Measurements from ENCODE around the gene QRFP.

The QRFP gene

GRCh38 chr9:130897848-130898551 is 1.4 kb upstream of the QRFP start:
- Histone ChIP-seq H3K9ac (ENCODE audit: low read length) (no peak overlapping the region), H3F3A (ENCODE audit: insufficient read depth, low read length) (no peaks in the 10 kb centered on the region), H3K4me3 (ENCODE audit: low read length) (no peak overlapping the region), H2AFZ (ENCODE audit: low read length) (no peak overlapping the region), H4K20me1 (ENCODE audit: insufficient read depth, low read length) (no peaks in the 10 kb centered on the region; the same call in 1 of the 2 replicates), H3K27me3 (replicated peaks; ENCODE audit: insufficient read depth, low read length) (peaks cover 69% of the 10 kb centered on the region), H3K9me3 (replicated peaks; ENCODE audit: insufficient read depth, low read length) (no peaks in the 10 kb centered on the region), H3K27ac (ENCODE audit: low read length) (no peak overlapping the region), H3K79me2 (ENCODE audit: low read length) (no peaks in the 10 kb centered on the region), H3K4me1 (ENCODE audit: low read length) (no peaks in the 10 kb centered on the region), H3K4me2 (ENCODE audit: low read depth, low read length) (no peak overlapping the region), H3K9me2 (replicated peaks; ENCODE audit: insufficient read depth, low read length) (no peaks in the 10 kb centered on the region), H3K36me3 (replicated peaks; ENCODE audit: insufficient read depth, low read length) (no peaks in the 10 kb centered on the region)
- TF ChIP-seq EZH2phosphoT487 (IDR thresholded peaks at IDR 0.05; ENCODE audit: low read length) (no peak), EZH2 (optimal IDR thresholded peaks at IDR 0.05; ENCODE audit: low read depth, low read length) (no peak), CTCF (IDR thresholded peaks at IDR 0.05; ENCODE audit: low read length) (no peak)
- DNase-seq: no peak

GRCh38 chr9:130897105-130897751 is 616 bp upstream of the QRFP start:
- H4K20me1 ChIP-seq (ENCODE audit: insufficient read depth, low read length): no peaks in the 10 kb centered on the region; the same call in 1 of the 2 replicates
- no peak for DNase-seq
- H3K4me3 ChIP-seq (ENCODE audit: low read length): no peak overlapping the region
- H3K4me2 ChIP-seq (ENCODE audit: low read depth, low read length): no peak overlapping the region
- no peak overlapping the region for H3K9ac ChIP-seq (ENCODE audit: low read length)
- H3K9me3 ChIP-seq (replicated peaks; ENCODE audit: insufficient read depth, low read length): no peaks in the 10 kb centered on the region
- H3F3A ChIP-seq (ENCODE audit: insufficient read depth, low read length): no peaks in the 10 kb centered on the region
- no peaks in the 10 kb centered on the region for H3K36me3 ChIP-seq (replicated peaks; ENCODE audit: insufficient read depth, low read length)
- no peaks in the 10 kb centered on the region for H3K79me2 ChIP-seq (ENCODE audit: low read length)
- H3K27me3 ChIP-seq (replicated peaks; ENCODE audit: insufficient read depth, low read length): peaks cover 61% of the 10 kb centered on the region
- TF ChIP-seq EZH2 (optimal IDR thresholded peaks at IDR 0.05; ENCODE audit: low read depth, low read length) (no peak), EZH2phosphoT487 (IDR thresholded peaks at IDR 0.05; ENCODE audit: low read length) (no peak), CTCF (IDR thresholded peaks at IDR 0.05; ENCODE audit: low read length) (no peak)
- H3K4me1 ChIP-seq (ENCODE audit: low read length): no peaks in the 10 kb centered on the region
- no peaks in the 10 kb centered on the region for H3K9me2 ChIP-seq (replicated peaks; ENCODE audit: insufficient read depth, low read length)
- H3K27ac ChIP-seq (ENCODE audit: low read length): no peak overlapping the region
- no peak overlapping the region for H2AFZ ChIP-seq (ENCODE audit: low read length)

- Histone ChIP-seq H3K79me2 (ENCODE audit: low read length) (no peaks in the 10 kb centered on the region), H3K9me3 (replicated peaks; ENCODE audit: insufficient read depth, low read length) (no peaks in the 10 kb centered on the region), H4K20me1 (ENCODE audit: insufficient read depth, low read length) (no peaks in the 10 kb centered on the region; the same call in 1 of the 2 replicates), H2AFZ (ENCODE audit: low read length) (no peak overlapping the region), H3K4me2 (ENCODE audit: low read depth, low read length) (no peak overlapping the region), H3K9ac (ENCODE audit: low read length) (no peak overlapping the region), H3K36me3 (replicated peaks; ENCODE audit: insufficient read depth, low read length) (no peaks in the 10 kb centered on the region), H3K27me3 (replicated peaks; ENCODE audit: insufficient read depth, low read length) (peaks cover 46% of the 10 kb centered on the region), H3F3A (ENCODE audit: insufficient read depth, low read length) (no peaks in the 10 kb centered on the region), H3K27ac (ENCODE audit: low read length) (no peak overlapping the region), H3K4me3 (ENCODE audit: low read length) (no peak overlapping the region), H3K9me2 (replicated peaks; ENCODE audit: insufficient read depth, low read length) (no peaks in the 10 kb centered on the region), H3K4me1 (ENCODE audit: low read length) (no peaks in the 10 kb centered on the region)
- no peak for TF ChIP-seq EZH2 (optimal IDR thresholded peaks at IDR 0.05; ENCODE audit: low read depth, low read length)
- no peak for TF ChIP-seq EZH2phosphoT487 (IDR thresholded peaks at IDR 0.05; ENCODE audit: low read length)
- no peak for TF ChIP-seq CTCF (IDR thresholded peaks at IDR 0.05; ENCODE audit: low read length)
- DNase-seq: no peak
Measured at GRCh38 chr9:130895481-130896232, 955 bp downstream of the QRFP start.
